Pancreas (tissue), 10 donors: Measurements from ENCODE around the gene NTF3. TPM values are rescaled to one million over a fixed set of nuclear protein-coding genes. Genes with fewer than 3 reads are reported as not detected.

Experiments used
- ATAC-seq, 4 donors: fragments of 200-7000 bp; cut with Tn5 transposase; one replicate each; pipeline versions ENCODE4 v1.8.0 to v1.9.1; 2020; ENCODE audit warnings: mild to moderate bottlenecking in 4 of 4, moderate library complexity in 4 of 4
- DNase-seq, 6 donors: peaks; one replicate each; pipeline ENCODE4 v3.0.0-alpha.2; 2020
- FAIRE-seq: peaks from 2 replicates; lab custom pipeline; 2012; peaks lifted over from hg19 to GRCh38; lab: Jason Lieb, UNC
- H3K27ac ChIP-seq, 4 donors: fragments of 200-600 bp; sonication (generic); 1 replicate in 3 of 4; 2 replicates in 1 of 4; pipeline versions ENCODE4 v1.5.0 to v1.8.0; 2020
- H3K27me3 ChIP-seq, 4 donors: fragments of 200-600 bp; one replicate each; pipeline ENCODE4 v1.8.0; 2021
- H3K36me3 ChIP-seq, 3 donors: fragments of 200-600 bp; sonication (generic) in 1 of 3; one replicate each; pipeline versions ENCODE4 v1.5.0 to v1.8.0; 2020 to 2021
- H3K4me1 ChIP-seq, 3 donors: fragments of 200-600 bp; one replicate each; pipeline ENCODE4 v1.8.0; 2021
- H3K4me3 ChIP-seq, 4 donors: fragments of 200-600 bp; sonication (generic) in 2 of 4; one replicate each; pipeline versions ENCODE4 v1.5.0 to v1.8.0; 2020 to 2021
- H3K9me3 ChIP-seq, 4 donors: fragments of 200-600 bp; one replicate each; pipeline ENCODE4 v1.8.0; 2021
- CTCF ChIP-seq, 4 donors: fragments of 200-600 bp; sonication (generic) in 3 of 4; IDR thresholded peaks; one replicate each; pipeline versions ENCODE4 v1.5.0 to v1.8.0; 2021; ENCODE audit warnings: antibody characterized with exemption in 4 of 4
- WGBS, 2 donors: extraction: QIAGEN DNeasy Blood & Tissue Kit; methylation state at CpG; one replicate each; pipeline ENCODE4 v1.1.7; 2013; 5-methylcytosine and 5-hydroxymethylcytosine counted together
- intact Hi-C, 3 donors: fragments of 100-400 bp; cut with DNase I; formaldehyde crosslinking; loops; one replicate each; pipeline versions ENCODE4 v1.11.1 to v1.14.2; 2022
- polyA plus RNA-seq, 2 donors: library from polyadenylated mRNA; stranded (reverse); fragments of 200-250 nt; gene quantifications; one replicate each; pipeline ENCODE4 v1.2.3, GENCODE V29; 2013
- total RNA-seq, 6 donors: library from RNA; stranded (reverse); fragmentation: NEBNext Ultra II Directional in 4 of 6; extraction: Animal tissue kit (Norgen Biotek cat#: 25700) in 4 of 6; gene quantifications; one replicate each; pipeline versions ENCODE4 v1.2.1 to v1.2.4, GENCODE V29; 2021 to 2023
- donor health status: healthy with polysubstance abuse.
- donor health status: DM: no; HTN: no; CAD: no; lungs with moderate emphysema.
- donor health status: DM: no; HTN: no; CAD: no.
- donor health status: control.
- donor health status: control.
- donor health status: Bipolar disorder and iron deficiency.
- donor health status: DM: yes; HTN: yes; CAD: no.
- donor health status: DM: no; HTN: no; CAD: no.
- donor health status: DM: no; HTN: no; CAD: no.
- donor health status: DM: yes; HTN: yes; CAD: no.

Gene NTF3
- total and polyA plus RNA-seq, 8 donors = 0.46 to 0.63 TPM; not detected in 6

GRCh38 chr12:5513406-5513805, 81.5 kb downstream of the NTF3 start:
- Histone ChIP-seq H3K4me3 (no peak overlapping the region), H3K36me3 (no peaks in the 10 kb centered on the region), H3K27ac (no peak overlapping the region), H3K27me3 (no peaks in the 10 kb centered on the region), H3K9me3 (no peaks in the 10 kb centered on the region), H3K4me1 (no peaks in the 10 kb centered on the region)
- no peak for TF ChIP-seq CTCF (IDR thresholded peaks at IDR 0.05)
- DNase-seq (no peak), FAIRE-seq (no peak), ATAC-seq (no peak)
- intact Hi-C loops = no loop called here
- 67 to 68% methylated on average over 4 of the region's 4 CpGs for WGBS, 2 donors

- H3K27me3 ChIP-seq = no peaks in the 10 kb centered on the region
- no peaks in the 10 kb centered on the region for H3K36me3 ChIP-seq
- H3K9me3 ChIP-seq = no peaks in the 10 kb centered on the region
- 82 to 85% methylated on average over 6 of the region's 6 CpGs for WGBS, 2 donors
- no peak for FAIRE-seq
- no peak for TF ChIP-seq CTCF (IDR thresholded peaks at IDR 0.05)
- H3K27ac ChIP-seq = no peak overlapping the region
- intact Hi-C loops = no loop called here
- no peak overlapping the region for H3K4me3 ChIP-seq
- no peak for DNase-seq
- no peak for ATAC-seq
- no peaks in the 10 kb centered on the region for H3K4me1 ChIP-seq
These were observed 82.1 kb downstream of the NTF3 start for GRCh38 chr12:5514016-5514415.

- ATAC-seq = no peak
- intact Hi-C loops = no loop called here
- Histone ChIP-seq H3K27me3 (no peaks in the 10 kb centered on the region), H3K27ac (no peak overlapping the region), H3K4me3 (no peak overlapping the region), H3K36me3 (no peaks in the 10 kb centered on the region), H3K9me3 (no peaks in the 10 kb centered on the region), H3K4me1 (no peaks in the 10 kb centered on the region)
- no peak for DNase-seq
- no peak for FAIRE-seq
- no peak for TF ChIP-seq CTCF (IDR thresholded peaks at IDR 0.05)
- 80 to 82% methylated on average over 4 of the region's 4 CpGs for WGBS, 2 donors
These were observed 82.6 kb downstream of the NTF3 start for GRCh38 chr12:5514545-5514944.

GRCh38 chr12:5515458-5515857, 83.5 kb downstream of the NTF3 start:
- DNase-seq (no peak), FAIRE-seq (no peak)
- H3K27ac ChIP-seq = no peak overlapping the region

More at GRCh38 chr12:5515458-5515857, 83.5 kb downstream of the NTF3 start:
- intact Hi-C loops = no loop called here
- WGBS, 2 donors = 100% methylated on average over 1 of the region's 1 CpG
- H3K4me1 ChIP-seq = no peaks in the 10 kb centered on the region
- no peaks in the 10 kb centered on the region for H3K27me3 ChIP-seq
- no peak overlapping the region for H3K4me3 ChIP-seq
- TF ChIP-seq CTCF (IDR thresholded peaks at IDR 0.05) = no peak
- H3K36me3 ChIP-seq = no peaks in the 10 kb centered on the region
- no peaks in the 10 kb centered on the region for H3K9me3 ChIP-seq
- ATAC-seq = no peak
